ENCODE data around the gene GCA. TPM values are rescaled to one million over a fixed set of nuclear protein-coding genes. Genes with fewer than 3 reads are reported as not detected.

GCA gene
- total RNA-seq, 1 donor from 2014 or later, result 52.9 TPM

- DNase-seq (ENCODE audit: low read depth), result no peak
These were observed 15.3 kb upstream of the GCA start for GRCh38 chr2:162328424-162329157.

GRCh38 chr2:162330881-162331280 lies 13.1 kb upstream of the GCA start:
- no peak for DNase-seq (ENCODE audit: low read depth)

- DNase-seq (ENCODE audit: low read depth), result peak; percentile 29
These were observed 10.0 kb upstream of the GCA start for GRCh38 chr2:162333968-162334367.

GRCh38 chr2:162337868-162338267 lies 6.1 kb upstream of the GCA start:
- no peak for DNase-seq (ENCODE audit: low read depth)

GRCh38 chr2:162340822-162341221 lies 3.1 kb upstream of the GCA start:
- DNase-seq (ENCODE audit: low read depth), result no peak

GRCh38 chr2:162342321-162342720 lies 1.6 kb upstream of the GCA start:
- no peak for DNase-seq (ENCODE audit: low read depth)

- no peak for DNase-seq (ENCODE audit: low read depth)
These were observed 1.1 kb upstream of the GCA start for GRCh38 chr2:162342841-162343240.

GRCh38 chr2:162343492-162343823 lies 474 bp upstream of the GCA start:
- DNase-seq (ENCODE audit: low read depth), result no peak

GRCh38 chr2:162344617-162344950 lies 652 bp downstream of the GCA start:
- no peak for DNase-seq (ENCODE audit: low read depth)

- no peak for DNase-seq (ENCODE audit: low read depth)
These were observed 21.5 kb downstream of the GCA start for GRCh38 chr2:162365392-162365791.

- DNase-seq (ENCODE audit: low read depth), result peak; percentile 6
These were observed 24.6 kb downstream of the GCA start for GRCh38 chr2:162368494-162368893.

- DNase-seq (ENCODE audit: low read depth), result no peak
These were observed 25.6 kb downstream of the GCA start for GRCh38 chr2:162369551-162369950.

GRCh38 chr2:162370931-162371330 lies 27.0 kb downstream of the GCA start:
- DNase-seq (ENCODE audit: low read depth), result no peak

GRCh38 chr2:162372818-162373217 lies 28.9 kb downstream of the GCA start:
- DNase-seq (ENCODE audit: low read depth), result no peak

GRCh38 chr2:162379719-162380580 lies 36.0 kb downstream of the GCA start:
- DNase-seq (ENCODE audit: low read depth), result no peak

- no peak for DNase-seq (ENCODE audit: low read depth)
These were observed 37.9 kb downstream of the GCA start for GRCh38 chr2:162381851-162382250.

- peak; percentile 27 for DNase-seq (ENCODE audit: low read depth)
These were observed 38.3 kb downstream of the GCA start for GRCh38 chr2:162382278-162382677.

- no peak for DNase-seq (ENCODE audit: low read depth)
These were observed 41.6 kb downstream of the GCA start for GRCh38 chr2:162385536-162385935.

- no peak for DNase-seq (ENCODE audit: low read depth)
These were observed 46.9 kb downstream of the GCA start for GRCh38 chr2:162390801-162391200.

GRCh38 chr2:162400336-162400735 lies 56.4 kb downstream of the GCA start:
- no peak for DNase-seq (ENCODE audit: low read depth)

- DNase-seq (ENCODE audit: low read depth), result no peak
These were observed 57.9 kb downstream of the GCA start for GRCh38 chr2:162401871-162402270.

GRCh38 chr2:162403884-162404283 lies 60.0 kb downstream of the GCA start:
- peak; percentile 56 for DNase-seq (ENCODE audit: low read depth)

All from renal cortical epithelial cell (primary cell).